HepG2 (cell line): ENCODE results near the gene SS18L1. TPM values are rescaled to one million over a fixed set of nuclear protein-coding genes. Genes with fewer than 3 reads are reported as not detected.

Experiments used
- CBX2 ChIP-seq, 2 experiments: fragments of 200-600 bp in 1 of 2; sonication (generic); formaldehyde crosslinking in 1 of 2; IDR thresholded peaks; 2 replicates each; pipeline versions ENCODE4 v1.7.0 to v1.8.1; 2018 to 2022; ENCODE audit warnings: low read depth in 2 of 2, low read length in 1 of 2, mild to moderate bottlenecking in 1 of 2, missing genetic modification reagents in 1 of 2
- EEA1 ChIP-seq: sonication (generic); formaldehyde crosslinking; IDR thresholded peaks from 2 replicates; pipeline ENCODE4 v1.5.1; 2020; ENCODE audit warnings: mild to moderate bottlenecking, missing genetic modification reagents, borderline replicate concordance
- GABPA ChIP-seq, 2 experiments: IDR thresholded peaks; 2 replicates each; pipeline ENCODE4 v1.6.1; 2011 to 2016; ENCODE audit warnings: low read depth in 2 of 2, low read length in 1 of 2, missing biosample characterization in 1 of 2, missing genetic modification characterization in 1 of 2
- HDAC2 ChIP-seq: sonication (generic); formaldehyde crosslinking; IDR thresholded peaks from 2 replicates; pipeline ENCODE4 v1.4.0; 2020; ENCODE audit warnings: missing genetic modification reagents
- KMT2B ChIP-seq: IDR thresholded peaks from 2 replicates; pipeline ENCODE4 v1.6.1; 2016; ENCODE audit warnings: missing genetic modification reagents, missing compliant biosample characterization
- MTA3 ChIP-seq: sonication (generic); formaldehyde crosslinking; IDR thresholded peaks from 2 replicates; pipeline ENCODE4 v1.4.0; 2020; ENCODE audit warnings: missing genetic modification reagents
- PAXIP1 ChIP-seq: sonication (generic); formaldehyde crosslinking; conservative IDR thresholded peaks from 2 replicates; pipeline ENCODE4 v1.4.0; 2020; ENCODE audit warnings: mild to moderate bottlenecking, missing genetic modification reagents, moderate library complexity
- PHB2 ChIP-seq: fragments of 450-650 bp; IDR thresholded peaks from 2 replicates; pipeline ENCODE4 v1.6.1; 2018; ENCODE audit not compliant: partially characterized antibody
- RELA ChIP-seq: sonication (generic); formaldehyde crosslinking; IDR thresholded peaks from 2 replicates; pipeline ENCODE4 v1.4.0; 2020; ENCODE audit warnings: missing genetic modification reagents
- TBX2 ChIP-seq: sonication (generic); formaldehyde crosslinking; IDR thresholded peaks from 2 replicates; pipeline ENCODE4 v1.5.0; 2020; ENCODE audit warnings: missing genetic modification reagents, mild to moderate bottlenecking, borderline replicate concordance
- TCF7 ChIP-seq: sonication (generic); IDR thresholded peaks from 2 replicates; pipeline ENCODE4 v1.6.1; 2016; ENCODE audit warnings: antibody characterized with exemption, low read depth
- ZBTB3 ChIP-seq: sonication (generic); formaldehyde crosslinking; IDR thresholded peaks from 2 replicates; pipeline ENCODE4 v1.4.0; 2020; ENCODE audit warnings: low read depth, mild to moderate bottlenecking, moderate library complexity, missing genetic modification reagents, borderline replicate concordance
- ZIK1 ChIP-seq: sonication (generic); formaldehyde crosslinking; IDR thresholded peaks from 2 replicates; pipeline ENCODE4 v1.5.0; 2020; ENCODE audit warnings: mild to moderate bottlenecking, low read depth, missing genetic modification reagents, borderline replicate concordance
- ZNF496 ChIP-seq: sonication (generic); formaldehyde crosslinking; IDR thresholded peaks from 2 replicates; pipeline ENCODE4 v1.8.1; 2023; ENCODE audit warnings: mild to moderate bottlenecking, moderate library complexity, missing genetic modification reagents; ENCODE audit not compliant: insufficient replicate concordance
- ZNF768 ChIP-seq: sonication (generic); formaldehyde crosslinking; IDR thresholded peaks from 2 replicates; pipeline ENCODE4 v1.4.0; 2020; ENCODE audit warnings: missing genetic modification reagents
- ZNF781 ChIP-seq: sonication (generic); formaldehyde crosslinking; IDR thresholded peaks from 2 replicates; pipeline ENCODE4 v1.5.1; 2020; ENCODE audit warnings: borderline replicate concordance, mild to moderate bottlenecking, missing genetic modification reagents; ENCODE audit errors: not compliant biosample characterization
- polyA plus RNA-seq, 8 experiments: library from polyadenylated mRNA; depleted of rRNA in 3 of 8; stranded (reverse) in 7 of 8; unstranded in 1 of 8; fragments of >200 nt; fragmentation: Illumina TruSeq in 4 of 8; extraction: Trizol in 4 of 8; gene quantifications; 2 replicates each; pipeline versions ENCODE4 v1.2.1 to v1.2.3, GENCODE V29; 2011 to 2016; ENCODE audit warnings: low read depth in 4 of 8, missing spikeins in 1 of 8, mixed read lengths in 1 of 8; ENCODE audit not compliant: insufficient read depth in 1 of 8
- total RNA-seq, 5 experiments: library from RNA; depleted of rRNA; stranded (reverse); fragments of >200 nt; fragmentation: Illumina TruSeq; extraction: Trizol; gene quantifications; 2 replicates each; pipeline ENCODE4 v1.2.3, GENCODE V29; 2016; ENCODE audit warnings: low read depth in 1 of 5
- TF ChIP-seq, protein P1 (sequence below): sonication (generic); formaldehyde crosslinking; IDR thresholded peaks from 2 replicates; pipeline ENCODE4 v1.8.0; 2022; ENCODE audit warnings: mild to moderate bottlenecking, missing genetic modification reagents; ENCODE audit not compliant: insufficient replicate concordance
- TF ChIP-seq, protein P2 (sequence below): sonication (generic); formaldehyde crosslinking; IDR thresholded peaks from 2 replicates; pipeline ENCODE4 v1.8.0; 2022; ENCODE audit warnings: missing genetic modification reagents, mild to moderate bottlenecking, moderate library complexity, borderline replicate concordance
- TF ChIP-seq, protein P3 (sequence below): IDR thresholded peaks from 2 replicates; pipeline ENCODE4 v1.6.1; 2016; ENCODE audit warnings: control low read depth

The SS18L1 gene
- total and polyA plus RNA-seq, 2 of the 13 experiments (the other 11 are each of a cell fraction or from before 2014, with no cell fraction given): 17.8 to 27.6 TPM

DNA sequence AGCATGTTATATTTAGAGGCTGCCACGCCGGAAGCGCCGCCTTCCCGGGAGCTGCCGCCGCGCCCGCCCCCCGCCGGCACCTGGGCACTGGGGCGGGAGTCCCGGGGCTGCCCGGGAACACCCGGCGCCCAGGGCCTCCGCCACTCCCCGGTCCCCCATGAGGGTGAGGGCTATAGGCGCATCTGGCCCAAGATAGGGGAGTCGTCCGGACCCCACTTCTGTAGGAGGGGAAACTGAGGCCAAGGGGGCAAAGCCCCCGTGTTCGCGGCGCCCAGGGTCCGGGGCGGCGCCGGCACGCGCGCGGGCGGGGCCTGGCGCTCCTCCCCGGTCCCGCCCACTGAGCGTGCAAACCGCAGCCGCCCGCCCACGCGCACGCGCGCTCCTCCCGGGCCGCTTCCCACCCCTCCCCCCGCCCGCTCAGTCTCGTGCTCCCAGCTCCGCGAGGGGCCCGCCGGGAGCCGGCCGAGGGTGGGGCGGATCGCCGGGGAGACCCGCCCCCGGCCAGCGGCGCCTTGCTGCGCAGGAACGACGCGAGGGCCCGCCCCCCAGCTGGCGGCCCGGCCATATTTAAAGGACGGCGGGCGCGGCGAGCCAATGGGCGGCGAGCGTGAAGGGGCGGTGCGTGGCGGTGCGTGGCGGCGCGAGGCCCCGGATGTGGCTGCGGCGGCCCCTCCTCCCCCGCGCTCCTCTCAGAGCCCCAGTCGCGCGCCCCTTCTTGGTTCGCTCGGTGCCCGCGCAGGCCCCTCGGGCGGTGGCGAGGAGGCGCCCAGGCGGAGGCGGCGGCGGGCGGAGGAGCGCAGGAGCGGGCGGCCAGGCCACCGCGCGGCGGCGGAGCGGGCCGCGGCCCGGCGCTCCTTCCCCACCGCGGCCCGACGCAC, 21.6 kb upstream of the SS18L1 start, which contains the start of gene LSM14B (continued):
- TF ChIP-seq PAXIP1 (CRISPR knock-in tag) (peak; percentile 50), MTA3 (CRISPR knock-in tag) (no peak), PHB2 (no peak), ZBTB3 (CRISPR knock-in tag) (peak; percentile 48; the same call in 1 of the 2 replicates), HDAC2 (CRISPR knock-in tag) (peak; percentile 1; the same call in 1 of the 2 replicates), EEA1 (CRISPR knock-in tag) (no peak), TBX2 (CRISPR knock-in tag) (no peak), ZIK1 (CRISPR knock-in tag) (no peak), TCF7 (no peak), ZNF781 (CRISPR knock-in tag) (no peak), KMT2B (CRISPR knock-in tag) (no peak), RELA (CRISPR knock-in tag) (no peak), CBX2 (IDR thresholded peaks at IDR 0.05; ENCODE audit: low read depth, low read length) (no peak), CBX2 (CRISPR knock-in tag; IDR thresholded peaks at IDR 0.05; ENCODE audit: low read depth) (no peak), GABPA (IDR thresholded peaks at IDR 0.05; ENCODE audit: low read depth, low read length) (peak; percentile 47), GABPA (CRISPR knock-in tag; IDR thresholded peaks at IDR 0.05; ENCODE audit: low read depth) (no peak), ZNF768 (CRISPR knock-in tag) (peak; percentile 68), ZNF496 (CRISPR knock-in tag) (no peak)
- TF ChIP-seq, protein P1, sequence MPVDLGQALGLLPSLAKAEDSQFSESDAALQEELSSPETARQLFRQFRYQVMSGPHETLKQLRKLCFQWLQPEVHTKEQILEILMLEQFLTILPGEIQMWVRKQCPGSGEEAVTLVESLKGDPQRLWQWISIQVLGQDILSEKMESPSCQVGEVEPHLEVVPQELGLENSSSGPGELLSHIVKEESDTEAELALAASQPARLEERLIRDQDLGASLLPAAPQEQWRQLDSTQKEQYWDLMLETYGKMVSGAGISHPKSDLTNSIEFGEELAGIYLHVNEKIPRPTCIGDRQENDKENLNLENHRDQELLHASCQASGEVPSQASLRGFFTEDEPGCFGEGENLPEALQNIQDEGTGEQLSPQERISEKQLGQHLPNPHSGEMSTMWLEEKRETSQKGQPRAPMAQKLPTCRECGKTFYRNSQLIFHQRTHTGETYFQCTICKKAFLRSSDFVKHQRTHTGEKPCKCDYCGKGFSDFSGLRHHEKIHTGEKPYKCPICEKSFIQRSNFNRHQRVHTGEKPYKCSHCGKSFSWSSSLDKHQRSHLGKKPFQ (CRISPR knock-in tag): peak; percentile 91
- TF ChIP-seq, protein P2, sequence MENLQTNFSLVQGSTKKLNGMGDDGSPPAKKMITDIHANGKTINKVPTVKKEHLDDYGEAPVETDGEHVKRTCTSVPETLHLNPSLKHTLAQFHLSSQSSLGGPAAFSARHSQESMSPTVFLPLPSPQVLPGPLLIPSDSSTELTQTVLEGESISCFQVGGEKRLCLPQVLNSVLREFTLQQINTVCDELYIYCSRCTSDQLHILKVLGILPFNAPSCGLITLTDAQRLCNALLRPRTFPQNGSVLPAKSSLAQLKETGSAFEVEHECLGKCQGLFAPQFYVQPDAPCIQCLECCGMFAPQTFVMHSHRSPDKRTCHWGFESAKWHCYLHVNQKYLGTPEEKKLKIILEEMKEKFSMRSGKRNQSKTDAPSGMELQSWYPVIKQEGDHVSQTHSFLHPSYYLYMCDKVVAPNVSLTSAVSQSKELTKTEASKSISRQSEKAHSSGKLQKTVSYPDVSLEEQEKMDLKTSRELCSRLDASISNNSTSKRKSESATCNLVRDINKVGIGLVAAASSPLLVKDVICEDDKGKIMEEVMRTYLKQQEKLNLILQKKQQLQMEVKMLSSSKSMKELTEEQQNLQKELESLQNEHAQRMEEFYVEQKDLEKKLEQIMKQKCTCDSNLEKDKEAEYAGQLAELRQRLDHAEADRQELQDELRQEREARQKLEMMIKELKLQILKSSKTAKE (CRISPR knock-in tag): peak; percentile 25; the same call in 1 of the 2 replicates
- TF ChIP-seq, protein P3, sequence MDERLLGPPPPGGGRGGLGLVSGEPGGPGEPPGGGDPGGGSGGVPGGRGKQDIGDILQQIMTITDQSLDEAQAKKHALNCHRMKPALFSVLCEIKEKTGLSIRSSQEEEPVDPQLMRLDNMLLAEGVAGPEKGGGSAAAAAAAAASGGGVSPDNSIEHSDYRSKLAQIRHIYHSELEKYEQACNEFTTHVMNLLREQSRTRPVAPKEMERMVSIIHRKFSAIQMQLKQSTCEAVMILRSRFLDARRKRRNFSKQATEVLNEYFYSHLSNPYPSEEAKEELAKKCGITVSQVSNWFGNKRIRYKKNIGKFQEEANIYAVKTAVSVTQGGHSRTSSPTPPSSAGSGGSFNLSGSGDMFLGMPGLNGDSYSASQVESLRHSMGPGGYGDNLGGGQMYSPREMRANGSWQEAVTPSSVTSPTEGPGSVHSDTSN (CRISPR knock-in tag): no peak
